Daoy (cell line): ENCODE data around the gene NAP1L4. TPM values are rescaled to one million over a fixed set of nuclear protein-coding genes. Genes with fewer than 3 reads are reported as not detected.

Experiments used
- DNase-seq: peaks from one replicate; pipeline ENCODE4 v3.0.0-alpha.2; 2015; ENCODE audit warnings: low read depth
- total RNA-seq: library from RNA; depleted of rRNA; stranded (reverse); fragments of >200 nt; shearing (Covaris generic); gene quantifications from 2 replicates; pipeline ENCODE4 v1.2.3, GENCODE V29; 2014

Gene NAP1L4
- total RNA-seq, 1 experiment from 2014 or later, result 88.6 TPM

DNA sequence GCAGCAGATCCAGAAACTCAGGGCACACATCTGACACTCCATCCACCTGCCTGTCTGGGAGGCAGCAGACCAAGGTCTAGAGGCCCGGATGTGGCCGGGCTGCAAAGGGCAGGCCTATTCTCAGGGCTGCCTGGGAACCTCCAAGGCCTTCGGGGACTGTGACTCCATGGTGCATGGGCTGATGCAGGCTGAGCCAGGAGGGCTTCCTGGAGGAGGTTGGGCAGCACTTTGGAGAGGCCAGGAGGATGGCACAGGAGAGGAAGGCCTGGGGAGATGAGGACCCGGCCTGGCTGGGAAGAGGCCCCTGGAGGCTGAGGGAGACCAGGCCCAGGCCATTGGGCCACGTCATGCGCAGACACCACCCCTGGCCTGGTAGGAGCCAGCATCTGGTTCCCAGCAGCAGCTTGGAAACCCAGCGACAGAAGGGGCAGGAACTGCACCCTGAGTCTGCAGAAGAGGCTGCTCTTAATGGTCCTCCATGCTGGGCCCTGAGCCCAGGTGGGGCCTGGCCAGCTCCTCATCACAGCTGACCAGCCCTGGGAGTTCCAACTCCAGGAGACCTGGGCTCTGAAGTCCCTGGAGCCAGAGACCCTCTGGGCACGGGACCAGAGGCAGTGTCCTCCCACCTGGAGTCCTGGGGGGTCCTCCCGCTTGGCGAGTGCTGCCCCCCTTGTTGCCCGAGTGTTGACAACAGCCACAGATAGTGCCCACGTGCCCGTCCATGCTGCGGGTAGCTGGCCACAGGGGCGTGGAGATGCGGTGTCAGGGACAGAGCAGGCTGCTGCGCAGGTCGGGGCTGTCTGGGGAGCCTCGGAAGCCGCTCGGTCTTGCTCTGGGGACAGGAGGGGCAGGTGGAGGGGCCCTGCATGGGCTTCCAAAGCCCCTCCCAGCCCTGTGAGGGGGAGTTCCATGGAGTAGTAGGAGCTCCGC, 68.4 kb downstream of the NAP1L4 start:
- no peak for DNase-seq

DNA sequence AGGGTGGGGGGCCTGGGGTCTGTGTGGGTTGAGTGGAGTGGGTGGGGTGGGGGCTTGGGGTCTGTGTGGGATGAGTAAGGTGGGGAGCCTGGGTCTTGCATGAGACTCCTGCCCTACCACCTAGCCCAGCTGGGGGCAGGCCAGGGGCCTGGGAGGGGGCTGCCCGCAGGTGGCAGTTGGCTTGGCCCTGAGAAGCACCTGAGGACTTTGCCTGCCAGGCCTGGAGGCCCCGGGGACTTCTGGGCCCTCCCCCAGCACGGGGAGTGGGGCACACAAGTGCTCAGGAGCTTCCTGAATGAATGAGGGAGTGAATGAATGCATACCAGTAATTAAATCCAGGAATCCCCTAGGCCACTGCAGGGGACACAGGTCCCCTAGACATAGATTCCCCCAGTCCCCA, 69.5 kb downstream of the NAP1L4 start:
- DNase-seq, result no peak

DNA sequence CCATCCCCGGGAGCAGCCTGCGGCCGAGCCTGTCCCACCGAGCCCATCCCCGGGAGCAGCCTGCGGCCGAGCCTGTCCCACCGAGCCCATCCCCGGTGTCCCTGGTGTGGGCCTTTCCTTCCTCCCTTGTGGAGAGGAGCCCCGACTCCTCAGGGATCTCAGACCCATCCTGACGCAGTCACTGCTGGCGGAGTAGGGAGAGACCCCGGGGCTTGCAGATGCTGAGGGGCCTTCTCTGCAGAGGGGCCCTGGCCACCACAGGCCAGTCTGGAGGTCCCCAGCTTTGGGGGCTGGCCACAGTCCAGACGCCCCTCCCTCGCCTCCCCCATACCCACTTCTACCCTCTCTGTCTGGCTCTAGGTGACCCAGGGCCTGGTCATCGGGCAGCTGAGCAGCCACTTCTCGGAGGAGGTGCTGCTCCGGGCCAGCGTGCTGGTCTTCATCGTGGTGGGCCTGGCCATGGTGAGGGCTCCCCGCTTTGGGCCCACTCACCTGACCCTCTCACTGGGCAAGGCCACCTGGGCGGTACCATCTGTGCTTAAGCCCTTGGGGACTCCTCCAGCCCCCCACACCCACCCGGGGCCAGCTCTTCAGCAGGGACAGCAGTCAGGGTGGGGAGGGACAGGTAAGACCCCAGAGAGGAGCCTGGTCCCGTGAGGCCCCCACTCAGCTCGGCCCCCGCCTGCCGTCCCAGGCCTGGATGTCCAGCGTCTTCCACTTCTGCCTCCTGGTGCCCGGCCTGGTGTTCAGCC, 70.2 kb downstream of the NAP1L4 start:
- DNase-seq, result no peak

DNA sequence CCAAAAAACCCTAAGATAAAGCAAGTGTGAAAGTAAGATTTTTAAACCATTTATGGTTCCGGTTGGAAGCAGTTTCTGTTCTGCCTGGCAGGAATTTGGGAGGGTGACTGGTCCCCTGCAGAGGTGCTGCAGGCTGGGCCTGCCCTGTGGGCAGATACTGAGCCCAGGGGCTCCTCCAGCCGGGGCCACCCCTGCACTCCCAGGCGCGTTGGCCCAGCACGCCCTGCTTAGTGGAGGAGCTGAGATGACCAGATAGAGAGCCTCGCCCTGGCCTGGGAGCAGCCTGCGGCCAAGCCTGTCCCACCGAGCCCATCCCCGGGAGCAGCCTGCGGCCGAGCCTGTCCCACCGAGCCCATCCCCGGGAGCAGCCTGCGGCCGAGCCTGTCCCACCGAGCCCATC, 70.9 kb downstream of the NAP1L4 start:
- no peak for DNase-seq

DNA sequence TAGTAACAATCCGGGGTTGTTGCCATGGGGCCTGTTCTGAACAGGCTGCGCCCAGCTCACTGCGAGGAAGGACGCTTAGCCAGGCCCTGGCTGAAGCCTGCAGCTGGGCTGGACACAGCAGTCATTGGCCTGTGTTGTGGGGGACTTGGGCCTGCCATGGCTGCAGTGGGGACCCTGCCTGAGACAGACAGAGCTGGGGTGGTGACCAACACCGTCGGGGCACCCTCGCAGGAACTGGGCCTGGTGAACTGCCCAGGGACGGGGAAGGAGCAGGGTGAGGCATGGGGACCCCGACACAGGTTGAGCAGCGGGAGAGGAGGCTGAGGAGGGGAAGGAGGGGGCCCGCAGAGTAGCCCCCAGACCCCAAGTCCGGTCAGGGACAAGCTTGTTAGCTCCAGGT, 71.8 kb downstream of the NAP1L4 start:
- no peak for DNase-seq

DNA sequence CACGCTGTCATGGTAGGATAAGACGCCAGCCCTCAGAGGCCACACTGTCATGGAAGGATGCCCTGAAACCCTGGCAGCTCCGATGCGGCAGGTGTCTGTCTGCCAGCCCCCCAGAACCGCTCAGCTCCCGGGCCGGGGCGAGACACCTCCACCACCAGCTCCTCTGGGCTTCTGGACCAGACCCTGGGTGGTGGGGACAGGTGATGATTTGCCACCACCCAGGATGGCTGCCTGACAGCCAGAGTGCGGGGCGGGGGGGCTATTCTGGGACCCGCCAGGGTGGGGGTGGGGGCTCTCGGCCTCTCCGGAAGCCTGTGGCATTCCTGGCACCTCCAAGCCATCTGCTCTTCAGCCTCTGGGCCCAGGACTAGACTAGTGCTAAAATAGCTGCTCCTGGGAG, 72.3 kb downstream of the NAP1L4 start:
- no peak for DNase-seq

DNA sequence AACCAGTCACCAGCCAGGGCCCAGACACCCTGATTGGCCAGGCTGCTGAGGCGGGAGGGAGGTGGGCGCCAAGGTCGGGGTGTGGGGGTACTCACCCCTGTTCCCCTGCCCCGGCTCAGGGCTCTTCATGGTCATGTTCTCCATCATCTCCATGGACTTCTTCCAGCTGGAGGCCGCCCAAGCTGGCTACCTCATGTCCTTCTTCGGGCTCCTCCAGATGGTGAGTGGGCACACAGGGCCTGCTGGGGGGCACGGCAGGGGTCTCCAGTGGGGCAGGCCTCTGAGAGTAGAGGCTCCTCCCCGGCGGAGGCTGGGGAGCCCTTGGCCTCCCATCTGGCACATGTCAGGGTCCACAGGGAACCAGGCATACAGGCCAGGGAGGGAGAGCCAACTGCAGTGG, 72.9 kb downstream of the NAP1L4 start:
- DNase-seq, result no peak

DNA sequence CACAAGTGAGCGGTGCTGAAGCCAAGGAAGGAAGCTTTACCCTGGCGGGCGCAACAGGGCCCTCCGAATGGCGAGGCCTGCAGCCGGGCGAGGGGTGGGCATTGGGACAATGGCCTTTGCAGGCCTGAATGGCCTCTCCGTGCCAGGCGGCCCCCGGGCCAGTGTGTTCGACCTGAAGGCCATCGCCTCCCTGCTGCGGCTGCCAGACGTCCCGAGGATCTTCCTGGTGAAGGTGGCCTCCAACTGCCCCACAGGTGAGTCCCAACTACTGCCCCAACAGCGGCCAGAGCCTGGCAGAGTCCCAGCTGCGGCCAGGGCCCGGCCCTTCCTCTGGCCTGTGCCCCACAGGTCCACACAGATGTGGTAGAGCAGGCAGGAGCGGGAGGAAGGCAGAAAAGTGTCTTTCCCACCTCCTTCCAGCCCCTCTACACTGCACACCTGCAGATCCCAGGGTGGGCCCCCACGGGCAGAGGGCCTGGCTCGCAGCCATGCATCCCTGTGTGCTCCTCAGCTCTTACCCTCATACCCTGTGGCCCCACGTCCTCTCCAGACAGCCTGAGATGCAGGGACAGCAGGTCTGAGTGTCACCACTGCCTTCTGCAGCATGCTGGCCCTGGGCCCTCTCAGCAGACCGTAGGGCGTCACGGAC, 74.2 kb downstream of the NAP1L4 start:
- no peak for DNase-seq

DNA sequence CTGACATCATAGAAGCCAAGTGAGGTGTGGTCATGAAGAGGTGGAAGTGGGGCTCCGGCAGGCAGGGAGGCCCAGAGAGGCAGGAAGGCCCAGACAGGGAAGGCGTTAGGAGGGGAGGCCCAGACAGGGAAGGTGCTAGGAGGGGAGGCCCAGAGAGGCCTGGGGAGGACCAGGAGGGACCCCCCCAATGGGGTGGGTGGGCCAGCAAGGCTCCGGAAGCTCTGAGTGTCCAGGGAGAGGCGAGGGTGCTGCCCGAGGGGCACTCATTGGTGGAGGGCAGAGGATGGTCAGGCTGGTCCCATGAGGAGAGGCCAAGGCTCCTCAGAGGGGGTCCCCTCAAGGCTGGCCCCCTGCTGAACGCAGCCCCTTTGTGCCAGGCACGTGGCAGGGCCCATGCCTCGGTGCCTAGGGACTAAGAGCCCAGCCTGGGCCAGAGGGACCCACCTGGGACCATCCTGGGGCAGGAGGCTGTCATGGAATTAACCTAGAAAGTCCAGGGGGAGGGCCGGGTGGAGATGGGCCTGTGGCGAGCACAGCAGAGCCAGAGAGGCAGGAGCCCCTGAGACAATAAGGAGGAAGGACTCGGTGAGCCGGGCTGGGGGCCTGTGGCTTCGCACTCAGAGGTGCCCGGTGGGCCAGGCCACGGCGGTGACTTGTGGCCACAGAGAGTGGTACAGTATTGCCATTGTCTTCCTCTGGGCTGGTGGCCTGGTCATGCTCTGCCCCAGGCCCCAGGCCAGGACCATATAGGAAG, 75.1 kb downstream of the NAP1L4 start:
- no peak for DNase-seq

DNA sequence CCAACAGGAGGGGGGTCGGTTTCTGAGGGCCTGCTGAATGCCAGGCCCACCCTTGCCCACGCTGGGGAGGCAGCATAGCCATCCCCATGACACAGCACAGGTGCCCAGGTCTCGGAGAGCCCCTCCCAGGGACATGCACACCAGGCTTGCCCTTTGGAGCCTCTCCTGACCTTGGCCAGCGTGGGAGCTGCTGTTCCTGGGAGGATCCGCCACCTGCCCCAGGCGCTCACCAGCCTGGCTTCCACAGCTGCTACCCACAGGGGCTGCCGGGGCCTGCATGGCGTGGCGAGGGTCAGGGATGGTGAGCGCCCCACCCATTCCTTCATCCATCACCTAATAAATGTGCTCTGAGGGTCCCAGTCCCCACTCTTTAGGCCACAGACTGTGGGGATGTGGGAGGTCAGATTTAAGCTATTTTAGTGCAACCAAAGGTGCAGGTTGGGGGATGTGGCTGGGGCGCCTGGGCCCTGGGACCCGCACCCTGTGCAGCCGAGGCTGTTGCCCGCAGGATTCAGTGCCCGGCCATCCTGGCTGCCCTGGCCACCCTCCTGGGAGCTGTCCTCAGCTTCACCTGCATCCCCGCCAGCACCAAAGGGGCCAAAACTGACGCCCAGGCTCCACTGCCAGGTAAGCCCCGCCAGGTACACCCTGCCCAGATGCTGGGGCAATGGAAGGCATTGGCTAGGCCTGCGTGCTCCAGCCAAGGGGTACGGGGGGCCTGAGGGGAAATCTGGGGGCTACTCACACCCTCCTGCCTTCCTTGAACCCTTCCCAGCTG, 75.8 kb downstream of the NAP1L4 start:
- DNase-seq, result no peak

DNA sequence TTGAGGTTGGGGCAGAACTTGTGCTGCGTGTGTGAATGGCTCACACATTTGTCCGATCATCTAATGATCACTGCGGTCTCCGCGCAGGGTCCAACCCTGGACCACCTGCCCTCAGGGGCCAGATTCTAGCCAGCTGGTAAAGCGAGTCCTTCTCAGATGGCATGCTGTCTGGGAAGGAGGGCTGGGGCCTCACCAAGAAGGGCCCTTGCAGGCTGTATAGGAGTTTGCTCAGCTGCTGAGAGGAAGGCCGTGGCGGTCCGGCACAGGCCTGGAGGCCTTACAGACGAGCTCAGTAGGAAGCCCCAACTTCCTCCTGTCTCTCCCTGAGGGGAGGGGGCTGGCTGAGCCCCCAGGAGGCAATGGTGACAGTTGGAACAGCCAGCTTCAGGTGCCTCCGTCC, 76.7 kb downstream of the NAP1L4 start:
- DNase-seq, result no peak

DNA sequence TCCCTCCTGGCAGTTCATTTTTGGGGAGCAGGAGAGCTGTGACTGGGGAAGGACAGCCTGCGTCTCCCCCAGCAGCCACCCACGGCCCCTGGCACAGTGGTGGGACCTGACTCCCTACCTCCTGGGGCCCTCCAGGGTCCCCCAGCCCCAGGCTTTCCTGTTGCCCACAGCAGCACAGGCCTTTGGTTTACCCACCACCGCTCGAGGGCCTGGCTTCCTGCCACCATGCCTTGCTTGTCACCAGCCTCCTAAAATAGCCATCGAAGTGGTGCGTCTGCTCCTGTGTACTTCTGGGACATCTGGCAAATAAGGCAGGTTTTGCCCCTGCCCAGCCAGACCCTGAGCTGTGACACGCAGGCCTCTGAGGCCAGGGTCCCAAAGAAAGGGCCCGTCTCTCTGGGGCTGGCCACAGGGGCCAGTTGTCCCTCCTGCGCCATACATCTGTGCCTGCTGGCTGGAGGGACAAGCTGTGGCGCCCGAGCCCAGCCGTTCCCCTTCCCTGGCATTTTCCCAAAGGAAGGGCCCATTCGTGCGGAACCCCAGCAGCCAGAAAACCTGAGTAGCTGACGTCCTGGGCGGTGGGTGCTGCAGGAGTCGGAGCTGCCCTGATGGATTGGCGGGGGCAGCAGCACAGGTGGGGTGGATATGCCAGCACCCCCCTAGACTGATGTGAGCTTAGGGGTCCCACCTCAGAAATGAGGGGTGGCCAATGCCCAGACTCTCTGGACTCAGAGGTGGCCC, 77.5 kb downstream of the NAP1L4 start:
- DNase-seq, result no peak

DNA sequence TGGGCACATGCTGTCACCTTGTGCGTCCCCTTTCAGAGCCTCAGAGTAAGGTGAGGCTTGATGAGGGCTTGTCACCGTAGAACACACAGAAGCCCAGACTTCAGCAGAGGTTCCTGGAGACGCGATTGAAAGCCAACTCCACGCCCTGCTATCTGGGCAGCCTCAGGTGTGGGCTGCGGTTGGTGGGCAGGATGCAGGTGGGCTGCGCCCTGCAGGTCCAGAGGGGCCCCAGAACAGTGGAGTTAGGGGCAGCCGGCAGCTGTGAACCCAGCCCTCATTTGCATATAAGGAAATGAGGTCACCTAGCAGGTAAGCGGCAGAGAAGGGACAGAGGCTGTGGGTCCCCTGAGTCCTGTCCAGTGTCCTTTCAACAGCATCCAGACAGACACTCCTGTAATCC, 78.4 kb downstream of the NAP1L4 start:
- DNase-seq, result no peak

DNA sequence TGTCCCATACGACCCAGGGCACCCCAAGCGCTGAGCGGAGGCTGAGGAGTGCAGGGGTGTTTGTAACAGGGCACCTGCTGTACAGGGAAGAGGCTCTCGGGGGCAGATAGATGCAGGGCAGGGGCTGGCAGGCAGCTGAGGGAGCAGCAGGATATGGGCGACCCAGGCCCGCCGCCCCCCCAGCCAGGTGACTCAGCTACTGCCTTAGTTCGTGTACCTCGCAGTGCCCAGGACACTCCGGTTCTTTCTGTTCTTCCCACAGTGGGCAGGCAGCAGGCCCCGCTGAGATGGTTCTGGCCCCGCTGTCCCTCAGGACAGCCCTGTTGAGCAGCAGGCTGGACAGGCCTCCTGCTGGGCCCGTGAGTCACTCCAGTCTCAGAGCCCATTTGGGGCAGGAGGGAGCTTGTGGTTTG, 79.1 kb downstream of the NAP1L4 start:
- peak; percentile 65 for DNase-seq

DNA sequence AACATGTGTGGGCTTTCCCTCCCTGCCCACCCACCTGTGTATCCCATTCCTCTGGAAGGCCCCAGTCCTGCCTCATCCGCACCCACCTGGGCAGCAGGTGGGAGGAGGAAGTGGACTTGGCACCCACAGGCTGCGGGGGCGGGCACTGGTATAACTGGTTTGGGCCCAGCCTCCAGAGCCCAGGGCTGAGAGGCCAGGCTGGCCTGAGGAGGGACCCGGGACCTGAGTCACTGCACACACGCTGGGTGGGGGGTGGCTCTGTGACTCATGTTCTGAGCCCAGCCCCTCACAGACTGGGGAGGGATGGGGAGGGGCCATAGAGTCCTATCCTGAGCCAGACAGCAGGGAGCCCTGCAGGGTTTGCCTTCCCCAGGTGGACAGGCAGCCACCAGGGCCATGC, 79.6 kb downstream of the NAP1L4 start:
- DNase-seq, result peak; percentile 93

DNA sequence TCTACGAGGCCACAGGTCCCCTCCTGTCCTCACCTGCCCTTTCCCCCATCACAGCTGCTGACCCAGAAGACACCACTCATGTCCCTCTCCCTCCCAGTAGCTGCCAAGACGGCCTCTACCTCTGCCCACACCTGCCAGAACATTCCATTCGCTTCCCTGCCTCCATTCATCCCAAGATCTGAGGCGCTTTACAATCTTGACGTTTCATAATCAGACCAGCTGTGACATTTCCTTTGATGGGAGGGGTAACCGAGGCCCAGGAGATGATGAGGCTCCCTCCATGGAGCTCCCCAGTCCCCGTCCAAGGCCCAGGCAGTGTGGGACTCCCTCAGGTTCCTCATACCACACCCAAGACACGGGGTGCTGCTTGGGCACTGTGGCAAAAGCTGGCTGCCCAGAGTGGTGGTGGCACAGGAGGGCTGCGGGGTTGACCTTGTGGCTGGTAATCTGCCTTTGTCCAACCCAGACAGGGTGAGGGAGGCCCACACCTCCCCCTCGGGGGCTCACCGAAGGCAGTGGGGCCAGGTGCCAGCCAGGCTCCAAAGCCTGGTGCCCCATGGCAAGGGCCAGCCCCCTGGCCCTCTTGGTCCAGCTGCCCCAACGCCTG, 80.2 kb downstream of the NAP1L4 start:
- no peak for DNase-seq

DNA sequence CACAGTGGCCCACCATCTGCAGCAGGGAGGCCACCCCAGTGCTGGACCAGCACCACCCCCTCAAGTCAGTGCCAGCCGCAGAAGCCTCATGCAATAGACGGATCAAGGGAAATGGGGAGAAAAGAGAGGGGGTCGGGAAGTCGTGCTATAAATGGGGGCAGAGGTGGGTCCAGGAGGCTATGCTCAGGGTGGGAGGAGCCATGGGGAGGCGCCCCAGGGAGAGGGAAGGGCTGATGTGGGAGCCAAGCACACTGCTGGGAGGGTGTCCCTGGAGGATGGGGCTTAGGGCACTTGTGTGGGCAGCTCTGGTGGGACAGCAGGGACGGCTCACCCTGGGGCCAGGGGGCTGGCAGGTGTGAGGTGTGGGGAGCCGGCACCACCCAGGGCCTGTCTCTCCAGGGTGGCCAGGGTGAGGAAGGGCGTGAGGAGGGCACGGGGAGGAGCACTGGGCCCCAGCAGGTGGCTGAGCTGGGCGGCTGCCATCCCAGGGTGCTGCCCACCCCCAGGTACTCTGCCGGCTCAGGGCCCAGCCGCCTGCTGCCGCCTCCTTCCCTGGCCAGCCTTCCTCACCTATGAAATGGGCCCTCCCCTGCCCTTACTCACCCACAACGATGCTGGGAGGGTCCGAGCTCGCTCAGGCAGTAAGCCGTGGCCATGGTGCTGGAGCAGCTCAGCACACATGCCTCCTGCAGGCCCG, 80.9 kb downstream of the NAP1L4 start:
- DNase-seq, result no peak

DNA sequence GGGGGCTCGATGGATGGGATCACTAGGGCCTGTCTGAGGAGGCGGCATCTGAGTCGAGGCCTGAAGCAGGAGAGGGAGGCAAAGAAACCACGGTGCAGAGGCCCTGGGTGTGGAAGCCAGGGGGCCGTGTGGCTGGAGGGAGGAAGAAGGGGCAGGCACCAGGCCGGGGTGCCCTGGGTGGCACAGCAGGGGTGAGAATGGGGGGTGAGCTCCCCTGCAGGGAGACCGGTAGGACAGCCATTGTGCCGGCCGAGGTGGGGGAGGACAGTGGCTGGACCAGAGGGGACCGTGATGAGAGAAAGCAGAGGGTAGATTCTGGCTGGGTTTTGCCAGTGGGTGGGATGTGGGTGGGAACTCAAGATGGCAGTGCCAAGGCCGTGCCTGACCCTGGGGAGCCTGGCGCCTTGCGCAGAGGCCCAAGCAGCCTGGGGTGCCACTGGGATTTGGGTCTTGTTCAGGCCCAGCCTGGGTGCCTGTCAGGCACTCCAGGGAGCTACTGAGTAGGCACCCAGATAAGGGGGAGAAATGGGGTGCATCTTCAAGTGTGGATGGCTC, 81.7 kb downstream of the NAP1L4 start:
- no peak for DNase-seq
